ENCODE results near the gene PRODH.
"Not testable (repeated sequence)": the region's sequence is repeated elsewhere in the genome, so short reads cannot be mapped to it uniquely, and the experiment has no call there.

DNA sequence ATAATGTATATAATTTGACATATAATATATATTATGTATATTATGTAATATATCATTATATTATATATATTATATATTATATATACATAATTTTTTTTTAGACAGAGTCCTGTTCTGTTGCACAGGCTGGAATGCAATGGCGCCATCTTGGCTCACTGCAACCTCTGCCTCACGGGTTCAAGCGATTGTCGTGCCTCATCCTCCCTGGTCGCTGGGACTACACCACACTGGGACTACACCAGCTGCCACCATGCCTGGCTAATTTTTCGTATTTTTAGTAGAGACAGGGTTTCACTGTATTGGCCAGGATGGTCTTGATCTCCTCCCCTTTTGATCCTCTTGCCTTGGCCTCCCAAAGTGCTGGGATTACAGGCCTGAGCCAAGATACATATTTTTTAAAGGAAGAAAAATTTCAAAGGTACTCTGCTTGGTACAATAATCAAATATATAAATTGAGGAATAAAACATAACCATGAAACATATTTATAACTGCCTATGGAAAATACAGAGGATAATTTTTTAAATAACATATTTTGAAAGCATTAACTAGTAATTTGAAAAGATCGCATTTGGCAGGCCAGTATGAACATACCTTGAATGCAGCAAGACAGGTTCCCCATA lies 39.9 kb downstream of the PRODH start:
- not testable (repeated sequence) for TF ChIP-seq POLR2A (IDR thresholded peaks at IDR 0.05)
- TF ChIP-seq, protein P1, sequence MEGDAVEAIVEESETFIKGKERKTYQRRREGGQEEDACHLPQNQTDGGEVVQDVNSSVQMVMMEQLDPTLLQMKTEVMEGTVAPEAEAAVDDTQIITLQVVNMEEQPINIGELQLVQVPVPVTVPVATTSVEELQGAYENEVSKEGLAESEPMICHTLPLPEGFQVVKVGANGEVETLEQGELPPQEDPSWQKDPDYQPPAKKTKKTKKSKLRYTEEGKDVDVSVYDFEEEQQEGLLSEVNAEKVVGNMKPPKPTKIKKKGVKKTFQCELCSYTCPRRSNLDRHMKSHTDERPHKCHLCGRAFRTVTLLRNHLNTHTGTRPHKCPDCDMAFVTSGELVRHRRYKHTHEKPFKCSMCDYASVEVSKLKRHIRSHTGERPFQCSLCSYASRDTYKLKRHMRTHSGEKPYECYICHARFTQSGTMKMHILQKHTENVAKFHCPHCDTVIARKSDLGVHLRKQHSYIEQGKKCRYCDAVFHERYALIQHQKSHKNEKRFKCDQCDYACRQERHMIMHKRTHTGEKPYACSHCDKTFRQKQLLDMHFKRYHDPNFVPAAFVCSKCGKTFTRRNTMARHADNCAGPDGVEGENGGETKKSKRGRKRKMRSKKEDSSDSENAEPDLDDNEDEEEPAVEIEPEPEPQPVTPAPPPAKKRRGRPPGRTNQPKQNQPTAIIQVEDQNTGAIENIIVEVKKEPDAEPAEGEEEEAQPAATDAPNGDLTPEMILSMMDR (IDR thresholded peaks at IDR 0.05) = not testable (repeated sequence)

All from prostate gland (tissue), 2 donors.